HepG2 (cell line): ENCODE data around the gene FGF7. TPM values are rescaled to one million over a fixed set of nuclear protein-coding genes. Genes with fewer than 3 reads are reported as not detected.

Experiments
- ATAC-seq: fragments of 200-7000 bp; cut with Tn5 transposase; 3 replicates; pipeline ENCODE4 v1.9.1; 2020; ENCODE audit warnings: mild to moderate bottlenecking, moderate library complexity
- BruUV-seq: library from RNA; stranded (reverse); fragments of 400-500 nt; replicated peaks from 2 replicates; lab custom pipeline; 2021; lab: Mats Ljungman, UMichigan
- CTCF ChIA-PET: fragments of 300-600 bp; formaldehyde crosslinking; extraction: SDS; loops from one replicate; lab custom pipeline; 2021; ENCODE audit warnings: low total read pairs, inconsistent platforms, low intra/inter-chr PET ratio; lab: Yijun Ruan, JAX
- POLR2A ChIA-PET: fragments of 350-600 bp; sonication (Branson Sonifier 250); formaldehyde crosslinking; loops from one replicate; lab custom pipeline; 2020; ENCODE audit warnings: antibody characterized with exemption, inconsistent platforms; lab: Yijun Ruan, JAX
- DNase-seq: peaks from one replicate; pipeline ENCODE4 v3.0.0-alpha.2; 2015; ENCODE audit warnings: low spot score
- FAIRE-seq: peaks from 3 replicates; lab custom pipeline; 2011; peaks lifted over from hg19 to GRCh38; lab: Jason Lieb, UNC
- H2AFZ ChIP-seq: one replicate; pipeline ENCODE4 v1.6.1; 2011; ENCODE audit warnings: low read length, inconsistent platforms
- H3K27ac ChIP-seq: fragments of 300-600 bp; 3 replicates; pipeline ENCODE4 v1.8.0; 2011; ENCODE audit warnings: mixed run types, mild to moderate bottlenecking, mixed read lengths, low read length, inconsistent platforms; ENCODE audit not compliant: insufficient read depth; ENCODE audit errors: extremely low read length
- H3K27me3 ChIP-seq, 2 experiments: fragments of 200-600 bp in 1 of 2; 2 replicates in 1 of 2; 3 replicates in 1 of 2; pipeline versions ENCODE4 v1.6.0 to v1.8.0; 2011; ENCODE audit warnings: low read length in 2 of 2, mild to moderate bottlenecking in 2 of 2, moderate library complexity in 2 of 2, inconsistent platforms in 1 of 2; ENCODE audit not compliant: insufficient read depth in 2 of 2, control insufficient read depth in 1 of 2
- H3K36me3 ChIP-seq, 2 experiments: fragments of 200-600 bp in 1 of 2; replicated peaks in 1 of 2; 2 replicates in 1 of 2; 3 replicates in 1 of 2; pipeline versions ENCODE4 v1.5.1 to v1.8.0; 2011; ENCODE audit warnings: low read length in 2 of 2, inconsistent platforms in 1 of 2; ENCODE audit not compliant: insufficient read depth in 2 of 2, control insufficient read depth in 1 of 2
- H3K4me1 ChIP-seq: 2 replicates; pipeline ENCODE4 v1.5.1; 2012; ENCODE audit warnings: low read length, inconsistent platforms; ENCODE audit not compliant: insufficient read depth
- H3K4me2 ChIP-seq: 2 replicates; pipeline ENCODE4 v1.6.0; 2011; ENCODE audit warnings: low read depth, low read length, inconsistent platforms
- H3K4me3 ChIP-seq, 3 experiments: fragments of 200-600 bp in 1 of 3; sonication (generic), shearing (Covaris generic) in 1 of 3; replicated peaks in 1 of 3; 2 replicates each; pipeline ENCODE4 v1.5.1; 2011 to 2016; ENCODE audit warnings: low read length in 3 of 3, inconsistent platforms in 2 of 3, low read depth in 2 of 3, mild to moderate bottlenecking in 2 of 3, control low read depth in 1 of 3, mixed read lengths in 1 of 3; ENCODE audit not compliant: insufficient read depth in 1 of 3
- H3K79me2 ChIP-seq: one replicate; pipeline ENCODE4 v1.6.1; 2011; ENCODE audit warnings: low read length, inconsistent platforms; ENCODE audit not compliant: insufficient read depth
- H3K9ac ChIP-seq: 2 replicates; pipeline ENCODE4 v1.6.0; 2011; ENCODE audit warnings: mild to moderate bottlenecking, low read depth, low read length, inconsistent platforms; ENCODE audit not compliant: insufficient read depth
- H3K9me3 ChIP-seq: 2 replicates; pipeline ENCODE4 v1.5.1; 2012; ENCODE audit warnings: mild to moderate bottlenecking, low read length
- H4K20me1 ChIP-seq: 2 replicates; pipeline ENCODE4 v1.6.0; 2011; ENCODE audit warnings: inconsistent platforms, mild to moderate bottlenecking, low read length, moderate library complexity; ENCODE audit not compliant: insufficient read depth
- CAMTA2 ChIP-seq: sonication (generic); formaldehyde crosslinking; IDR thresholded peaks from 2 replicates; pipeline ENCODE4 v1.4.0; 2020; ENCODE audit warnings: mild to moderate bottlenecking, missing genetic modification reagents, borderline replicate concordance
- CREB1 ChIP-seq, 2 experiments: fragments of 450-650 bp in 1 of 2; IDR thresholded peaks; 2 replicates each; pipeline ENCODE4 v1.6.1; 2016 to 2017; ENCODE audit warnings: control low read depth in 1 of 2, mild to moderate bottlenecking in 1 of 2, missing compliant biosample characterization in 1 of 2, missing genetic modification characterization in 1 of 2
- ERF ChIP-seq: IDR thresholded peaks from 2 replicates; pipeline ENCODE4 v1.6.1; 2018; ENCODE audit warnings: missing biosample characterization, missing genetic modification reagents
- FOSL2 ChIP-seq: sonication (generic); formaldehyde crosslinking; IDR thresholded peaks from 2 replicates; pipeline ENCODE4 v1.4.0; 2020; ENCODE audit warnings: missing genetic modification reagents
- FOXK2 ChIP-seq: fragments of 450-650 bp; IDR thresholded peaks from 2 replicates; pipeline ENCODE4 v1.6.1; 2016
- FUBP1 ChIP-seq: sonication (generic); formaldehyde crosslinking; IDR thresholded peaks from 2 replicates; pipeline ENCODE4 v1.5.1; 2020; ENCODE audit warnings: missing genetic modification reagents, mild to moderate bottlenecking, borderline replicate concordance
- LRRFIP1 ChIP-seq: sonication (generic); formaldehyde crosslinking; conservative IDR thresholded peaks from 2 replicates; pipeline ENCODE4 v1.4.0; 2020; ENCODE audit warnings: missing genetic modification reagents
- PBX3 ChIP-seq: sonication (generic); formaldehyde crosslinking; IDR thresholded peaks from 2 replicates; pipeline ENCODE4 v1.8.1; 2023; ENCODE audit warnings: missing genetic modification reagents, inconsistent platforms, borderline replicate concordance
- SMAD3 ChIP-seq: sonication (generic); formaldehyde crosslinking; IDR thresholded peaks from 2 replicates; pipeline ENCODE4 v1.4.0; 2020; ENCODE audit warnings: missing genetic modification reagents
- ZNF225 ChIP-seq: sonication (generic); formaldehyde crosslinking; IDR thresholded peaks from 2 replicates; pipeline ENCODE4 v1.4.0; 2020; ENCODE audit warnings: mild to moderate bottlenecking, missing genetic modification reagents
- ZNF33B ChIP-seq: sonication (generic); formaldehyde crosslinking; IDR thresholded peaks from 2 replicates; pipeline ENCODE4 v1.5.1; 2020; ENCODE audit warnings: mild to moderate bottlenecking, missing genetic modification reagents
- ZNF556 ChIP-seq: sonication (generic); formaldehyde crosslinking; IDR thresholded peaks from 2 replicates; pipeline ENCODE4 v1.4.0; 2020; ENCODE audit warnings: mild to moderate bottlenecking, missing genetic modification reagents, borderline replicate concordance
- ZNF709 ChIP-seq: sonication (generic); formaldehyde crosslinking; IDR thresholded peaks from 2 replicates; pipeline ENCODE4 v1.5.0; 2020; ENCODE audit warnings: mild to moderate bottlenecking, missing genetic modification reagents
- WGBS: methylation state at CpG from one replicate; pipeline ENCODE4 v1.1.6; 2017; ENCODE audit warnings: low lambda C conversion rate; 5-methylcytosine and 5-hydroxymethylcytosine counted together
- in situ Hi-C: cut with HindIII; loops from 2 replicates; pipeline ENCODE4 v1.10.0; 2017; ENCODE audit warnings: low pct_unique_long_range_greater_than_20kb; ENCODE audit not compliant: extremely low pct_ligation_motif_present
- intact Hi-C: fragments of 100-400 bp; cut with micrococcal nuclease; formaldehyde crosslinking; loops from one replicate; pipeline ENCODE4 v1.10.0; 2022; ENCODE audit not compliant: unreplicated experiment
- polyA plus RNA-seq, 8 experiments: library from polyadenylated mRNA; depleted of rRNA in 3 of 8; stranded (reverse) in 7 of 8; unstranded in 1 of 8; fragments of >200 nt; fragmentation: Illumina TruSeq in 4 of 8; extraction: Trizol in 4 of 8; gene quantifications; 2 replicates each; pipeline versions ENCODE4 v1.2.1 to v1.2.3, GENCODE V29; 2011 to 2016; ENCODE audit warnings: low read depth in 4 of 8, missing spikeins in 1 of 8, mixed read lengths in 1 of 8; ENCODE audit not compliant: insufficient read depth in 1 of 8
- total RNA-seq, 5 experiments: library from RNA; depleted of rRNA; stranded (reverse); fragments of >200 nt; fragmentation: Illumina TruSeq; extraction: Trizol; gene quantifications; 2 replicates each; pipeline ENCODE4 v1.2.3, GENCODE V29; 2016; ENCODE audit warnings: low read depth in 1 of 5

Gene FGF7
- total and polyA plus RNA-seq, 2 of the 13 experiments (the other 11 are each of a cell fraction or from before 2014, with no cell fraction given): not detected

GRCh38 chr15:49439678-49440395, 16.8 kb downstream of the FGF7 start:
- no peak overlapping the region for H3K9ac ChIP-seq
- no TSS peak for BruUV-seq
- H3K9me3 ChIP-seq: no peaks in the 10 kb centered on the region
- intact Hi-C loops: no loop called here
- no peak overlapping the region for H3K27ac ChIP-seq
- no peaks in the 10 kb centered on the region for H3K4me1 ChIP-seq
- H3K4me2 ChIP-seq: no peak overlapping the region
- ATAC-seq (no peak), FAIRE-seq (no peak), DNase-seq (no peak)
- H2AFZ ChIP-seq: no peak overlapping the region
- 2% methylated on average over 5 of the region's 5 CpGs for WGBS
- H3K27me3 ChIP-seq: no peaks in the 10 kb centered on the region
- no peaks in the 10 kb centered on the region for H3K79me2 ChIP-seq
- H4K20me1 ChIP-seq: no peaks in the 10 kb centered on the region
- H3K4me3 ChIP-seq: no peak overlapping the region
- ChIA-PET POLR2A (no interaction called here), CTCF (no interaction called here)
- in situ Hi-C loops: no loop called here
- TF ChIP-seq SMAD3 (no peak), CREB1 (IDR thresholded peaks at IDR 0.05) (peak; percentile 49; the same call in 1 of the 2 replicates), CREB1 (CRISPR knock-in tag; IDR thresholded peaks at IDR 0.05) (no peak)
- no peaks in the 10 kb centered on the region for H3K36me3 ChIP-seq

- Histone ChIP-seq H3K9me3 (no peaks in the 10 kb centered on the region), H3K4me1 (no peaks in the 10 kb centered on the region), H3K79me2 (no peaks in the 10 kb centered on the region), H2AFZ (no peak overlapping the region), H3K4me2 (no peak overlapping the region), H3K27ac (no peak overlapping the region), H3K9ac (no peak overlapping the region), H3K36me3 (no peaks in the 10 kb centered on the region), H3K27me3 (no peaks in the 10 kb centered on the region), H3K4me3 (no peak overlapping the region), H4K20me1 (no peaks in the 10 kb centered on the region)
- CTCF ChIA-PET: no interaction called here
- in situ Hi-C loops: no loop called here
- no peak for DNase-seq
- no peak for ATAC-seq
- FAIRE-seq: no peak
- BruUV-seq: no TSS peak
- intact Hi-C loops: no loop called here
- POLR2A ChIA-PET: no interaction called here
- no peak for TF ChIP-seq ZNF556 (CRISPR knock-in tag)
- TF ChIP-seq CAMTA2 (CRISPR knock-in tag): no peak
- TF ChIP-seq ERF (CRISPR knock-in tag): no peak
- TF ChIP-seq PBX3 (CRISPR knock-in tag): no peak
- TF ChIP-seq ZNF33B (CRISPR knock-in tag): no peak
- no peak for TF ChIP-seq ZNF709
- no peak for TF ChIP-seq FUBP1
- TF ChIP-seq ZNF225 (CRISPR knock-in tag): no peak
- no peak for TF ChIP-seq LRRFIP1 (CRISPR knock-in tag)
- TF ChIP-seq FOXK2: no peak
- TF ChIP-seq FOSL2: no peak
Measured at GRCh38 chr15:49441356-49441755, 18.3 kb downstream of the FGF7 start.
